Stimulated activated CD4-positive, alpha-beta T cell treated with anti-CD3 and anti-CD28 coated beads, TNF-alpha, amount 100 ng/mL, for 48 hours (primary cell): Measurements from ENCODE around the gene PTPRA.

ENCODE experiments used
- DNase-seq, 3 donors: peaks; one replicate each; pipeline ENCODE4 v3.0.0-alpha.2; 2020; ENCODE audit warnings: low read depth in 3 of 3

Gene PTPRA

DNA sequence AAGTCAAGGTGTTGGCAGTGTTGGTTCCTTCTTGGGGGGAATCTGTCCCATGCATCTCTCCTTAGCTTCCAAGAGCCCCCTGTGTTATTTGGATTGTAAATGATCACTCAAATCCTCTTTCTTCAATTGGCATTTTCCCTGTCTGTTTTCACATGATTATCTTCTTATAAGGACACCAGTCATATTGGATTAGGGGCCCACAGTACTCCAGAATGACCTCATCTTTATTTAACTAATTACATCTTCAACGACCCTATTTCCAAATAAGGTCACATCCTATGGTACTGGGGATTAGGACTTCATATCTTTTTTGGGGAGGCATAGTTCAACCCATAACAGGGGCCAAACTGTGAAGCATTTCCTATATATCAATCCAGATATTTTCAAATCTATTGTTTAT, 57.3 kb downstream of the PTPRA start:
- no peak for DNase-seq

- no peak for DNase-seq
Measured at GRCh38 chr20:2932498-2932897, 59.2 kb downstream of the PTPRA start.

GRCh38 chr20:2937902-2938301, 64.6 kb downstream of the PTPRA start:
- DNase-seq: no peak

- DNase-seq: no peak
Measured at GRCh38 chr20:2942439-2942838, 69.2 kb downstream of the PTPRA start.

GRCh38 chr20:2946988-2947961, 74.0 kb downstream of the PTPRA start:
- no peak for DNase-seq

DNA sequence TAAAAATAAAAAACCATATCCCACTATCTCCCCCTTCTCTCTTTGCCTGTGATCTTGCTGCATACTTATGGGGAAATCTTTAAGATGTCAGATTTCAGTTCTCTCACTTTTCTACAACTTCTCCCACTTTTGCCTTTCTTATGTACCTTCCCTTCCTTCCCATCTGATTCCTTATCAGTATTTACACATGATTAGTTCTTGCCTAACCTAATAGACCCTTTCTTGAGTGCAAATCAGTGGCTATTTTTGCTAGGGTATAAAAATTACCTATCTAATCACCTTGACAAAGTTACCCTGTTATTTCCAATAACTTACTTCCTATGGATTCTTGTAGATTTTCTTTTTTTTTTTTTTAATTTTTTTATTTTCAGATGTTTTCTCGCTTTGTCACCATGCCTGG, 75.7 kb downstream of the PTPRA start:
- no peak for DNase-seq

DNA sequence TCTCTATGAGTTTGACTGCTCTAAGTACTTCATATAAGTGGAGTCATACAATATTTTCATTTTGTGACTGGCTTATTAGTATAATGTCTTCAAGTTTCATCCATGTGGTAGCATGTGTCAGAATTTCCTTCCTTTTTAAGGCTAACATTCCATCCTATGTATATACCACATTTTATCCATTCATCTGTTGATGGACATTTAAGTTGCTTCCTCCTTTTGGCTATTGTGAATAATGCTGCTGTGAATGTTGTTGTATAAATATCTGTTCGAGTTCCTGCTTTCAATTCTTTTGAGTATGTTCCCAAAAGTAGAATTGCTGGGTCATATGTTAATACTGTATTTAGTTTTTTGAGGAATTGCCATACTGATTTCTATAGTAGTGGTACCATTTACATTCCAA, 79.5 kb downstream of the PTPRA start:
- DNase-seq: no peak

DNA sequence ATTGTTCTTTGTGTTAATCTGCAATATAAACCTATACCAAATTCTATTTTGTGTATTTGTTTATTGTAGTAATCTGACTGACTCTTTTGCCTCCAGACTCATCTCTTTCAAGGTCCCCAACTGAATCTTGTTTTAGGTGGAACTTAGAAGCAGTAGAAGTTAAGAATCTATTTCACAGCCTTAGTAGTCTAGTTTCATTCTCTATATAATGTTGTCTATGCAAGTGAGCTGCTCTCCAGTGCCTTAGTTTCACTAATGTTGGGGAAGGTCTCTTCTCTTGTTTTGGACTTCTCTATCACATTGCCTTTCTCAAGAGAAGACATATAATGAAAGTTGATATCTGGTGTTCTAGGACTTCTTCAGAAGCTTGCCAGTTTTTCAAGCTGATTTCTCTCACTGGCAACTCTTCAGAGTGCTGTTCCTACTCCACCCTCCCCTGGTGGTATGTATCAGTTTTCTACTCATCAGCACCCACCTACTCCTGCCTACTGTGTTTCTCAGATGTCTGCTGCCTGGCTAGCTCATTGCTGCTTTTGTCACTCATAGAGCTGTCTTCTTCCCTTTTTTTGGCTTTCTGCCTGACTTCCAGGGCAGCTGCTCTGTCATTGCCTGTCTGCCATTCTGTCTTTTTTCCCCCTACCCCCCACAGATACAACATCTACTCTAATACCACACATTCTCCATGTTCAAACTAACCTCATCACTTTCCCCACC, 82.1 kb downstream of the PTPRA start:
- DNase-seq: peak in 1 of 3 donors; percentile 8

GRCh38 chr20:2956480-2956879, 83.2 kb downstream of the PTPRA start:
- no peak for DNase-seq

DNA sequence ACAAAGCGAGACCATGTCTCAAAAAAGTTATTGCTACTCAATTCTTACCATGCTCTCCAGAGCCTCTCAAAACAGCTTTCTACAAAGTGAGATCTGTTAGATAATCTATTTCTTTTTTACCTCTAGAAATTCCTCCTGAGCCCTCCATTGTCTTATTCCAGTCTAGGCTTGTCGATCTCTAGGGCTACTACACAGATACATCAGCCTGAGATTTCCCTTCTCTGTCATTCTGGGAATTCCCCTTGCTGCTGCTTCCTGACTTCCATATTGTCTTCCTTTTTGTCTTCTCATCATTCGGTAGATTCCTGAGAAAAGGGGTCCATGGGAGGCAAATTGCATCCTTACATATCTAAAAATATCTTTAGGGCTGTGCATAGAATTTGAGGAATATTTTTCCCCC, 94.6 kb downstream of the PTPRA start:
- no peak for DNase-seq

DNA sequence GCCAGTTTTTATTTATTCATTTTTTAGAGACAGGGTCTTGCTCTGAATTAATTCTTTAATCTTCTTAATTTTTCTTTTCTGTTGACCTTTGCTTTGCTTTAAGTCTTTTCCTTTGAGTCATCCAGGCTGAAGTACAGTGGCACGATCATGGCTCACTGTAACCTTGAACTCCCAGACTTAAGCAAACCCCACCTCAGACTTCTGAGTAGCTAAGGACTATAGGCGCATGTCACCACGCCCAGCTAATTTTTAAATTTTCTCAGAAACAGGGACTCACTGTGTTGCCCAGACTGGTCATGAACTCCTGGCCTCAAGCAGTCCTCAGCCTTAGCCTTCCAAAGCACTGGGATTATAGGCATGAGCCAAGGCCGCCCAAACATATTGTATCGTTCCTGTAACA, 98.8 kb downstream of the PTPRA start:
- no peak for DNase-seq

DNA sequence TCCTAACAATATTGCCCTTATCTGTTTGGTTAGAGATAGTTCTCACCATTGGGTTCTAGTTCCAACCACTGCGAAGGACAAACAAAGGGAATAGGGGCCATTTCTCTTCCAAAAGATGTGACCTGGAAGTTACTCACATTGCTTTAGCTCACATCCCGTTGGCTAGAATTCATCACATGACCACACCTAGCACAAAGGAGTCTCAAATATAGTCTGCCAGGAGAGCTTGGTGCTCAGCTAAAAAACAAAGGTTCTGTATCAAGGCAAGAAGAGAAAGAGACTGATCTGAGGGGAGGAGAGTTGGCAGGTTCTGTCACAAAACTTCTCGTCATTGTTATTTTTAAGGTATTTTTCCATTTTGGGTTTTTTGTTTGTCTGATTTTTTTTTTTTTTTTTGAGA, 100.3 kb downstream of the PTPRA start:
- no peak for DNase-seq

DNA sequence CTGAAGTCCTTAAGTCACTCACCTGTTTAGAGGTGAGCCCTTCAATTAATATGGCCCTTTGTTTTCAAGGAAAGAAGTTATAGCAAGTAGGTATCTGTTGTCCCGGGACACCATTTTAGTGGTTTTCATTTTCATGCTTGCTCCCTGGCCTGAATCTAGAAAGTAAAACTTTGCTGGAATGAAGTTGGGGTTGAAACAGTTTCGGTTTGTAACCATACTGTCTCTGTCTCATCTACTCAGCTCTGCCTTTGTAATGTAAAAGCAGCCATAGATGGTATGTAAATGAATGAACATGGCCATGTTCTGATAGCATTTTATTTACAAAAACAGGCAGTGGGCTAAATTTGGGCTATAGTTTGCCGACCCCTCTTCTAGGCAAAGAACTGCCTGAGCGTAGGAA, 105.2 kb downstream of the PTPRA start:
- no peak for DNase-seq

DNA sequence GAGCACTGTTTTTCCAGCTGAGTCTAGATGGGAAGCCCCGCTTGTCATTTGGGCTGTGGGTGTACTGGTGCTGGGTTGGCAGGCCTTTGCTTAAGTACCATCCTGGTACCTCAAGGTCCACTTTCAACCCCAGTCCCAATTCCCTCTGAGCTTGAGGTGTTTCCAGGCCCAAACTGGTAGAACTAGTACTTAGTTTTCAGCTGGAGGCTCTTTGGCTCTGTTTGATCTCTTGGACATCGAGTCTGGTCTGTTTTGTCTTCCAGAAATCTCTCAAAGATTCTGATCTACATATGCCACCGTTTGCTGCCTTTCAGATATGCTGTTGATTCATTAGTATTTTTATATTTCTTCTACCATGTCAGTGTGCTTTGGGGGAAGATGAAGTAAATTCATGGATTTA, 108.4 kb downstream of the PTPRA start:
- DNase-seq: no peak

GRCh38 chr20:2983508-2983907, 110.2 kb downstream of the PTPRA start:
- DNase-seq: no peak

DNA sequence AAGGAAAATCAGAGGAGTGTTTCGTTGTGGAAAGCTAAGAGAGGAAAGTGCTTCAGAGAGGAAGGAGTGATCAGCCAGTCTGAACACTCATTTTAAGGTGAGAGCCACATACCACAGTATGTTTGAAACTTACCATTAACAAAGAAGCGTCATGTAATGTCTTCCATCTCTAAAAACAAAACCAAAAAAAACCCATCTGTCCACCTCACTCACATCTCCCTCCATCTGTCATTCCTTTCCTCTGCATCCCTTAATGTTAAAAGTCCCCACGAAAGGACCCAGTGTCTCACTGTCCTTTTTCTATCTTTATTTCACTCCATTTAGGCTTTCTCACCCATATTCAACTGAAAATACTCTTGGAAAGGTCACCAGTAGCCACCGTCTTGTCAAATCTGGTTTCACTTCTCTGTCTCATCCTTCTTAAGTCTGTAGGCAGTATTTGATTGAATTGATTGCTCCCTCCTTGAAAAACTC, 110.8 kb downstream of the PTPRA start:
- DNase-seq: no peak

GRCh38 chr20:2984956-2985661, 111.8 kb downstream of the PTPRA start:
- DNase-seq: peak in 2 of 3 donors; percentile 18 to 38

GRCh38 chr20:2986466-2986865, 113.2 kb downstream of the PTPRA start:
- peak; percentile 43 to 71 (median 62) for DNase-seq

GRCh38 chr20:2987861-2988260, 114.6 kb downstream of the PTPRA start:
- DNase-seq: no peak

DNA sequence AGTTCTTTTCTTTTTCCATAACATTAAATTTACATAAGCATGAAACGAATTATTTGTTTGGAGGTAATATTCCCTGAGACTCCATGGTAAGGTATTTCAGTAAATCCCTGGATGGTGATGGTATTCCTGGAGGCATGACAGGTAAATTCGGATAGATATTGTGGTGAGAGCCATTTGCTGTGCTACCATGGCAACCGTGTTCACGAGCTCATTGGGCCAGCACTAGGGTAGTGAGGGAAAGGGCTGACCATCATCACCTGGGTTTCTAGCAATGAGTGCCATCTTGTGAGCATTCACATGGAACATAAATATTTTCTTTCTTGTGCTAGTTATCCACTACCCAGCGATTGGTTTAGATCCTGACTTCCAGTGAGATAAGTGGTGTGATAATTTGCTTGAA, 118.3 kb downstream of the PTPRA start:
- DNase-seq: no peak

- no peak for DNase-seq
Measured at GRCh38 chr20:2993250-2993649, 120.0 kb downstream of the PTPRA start.

DNA sequence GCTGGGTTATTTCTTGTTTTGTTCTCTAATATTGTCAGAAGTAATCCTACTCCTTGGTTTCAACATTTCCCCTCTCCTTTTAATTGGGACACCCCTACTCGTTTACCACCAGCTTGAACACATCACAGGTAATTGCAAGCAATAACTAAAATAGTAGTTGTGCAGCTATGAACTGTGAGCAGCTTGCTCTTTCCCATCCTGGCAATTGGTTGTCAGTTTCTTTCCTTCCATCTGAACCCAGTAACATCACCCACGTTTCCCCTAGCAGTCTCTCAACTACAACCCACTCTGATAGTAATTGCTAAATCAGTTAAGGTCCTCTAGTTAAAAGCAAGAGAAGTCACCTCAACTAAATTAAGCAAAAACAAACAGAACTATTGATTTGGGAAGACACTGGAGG, 122.5 kb downstream of the PTPRA start:
- no peak for DNase-seq
